GM12891 (cell line): ENCODE data around the gene CCR7.

Source experiments
- PAX5 ChIP-seq: IDR thresholded peaks from 2 replicates; pipeline ENCODE4 v1.6.1; 2011; ENCODE audit warnings: low read length, moderate library complexity, mild to moderate bottlenecking; ENCODE audit not compliant: insufficient read depth, severe bottlenecking
- POLR2A ChIP-seq: IDR thresholded peaks from 2 replicates; pipeline ENCODE4 v1.6.1; 2011; ENCODE audit warnings: low read depth, low read length, control low read depth
- POLR2AphosphoS5 ChIP-seq: IDR thresholded peaks from 2 replicates; pipeline ENCODE4 v1.6.1; 2011; ENCODE audit warnings: low read depth, low read length, control low read depth
- POU2F2 ChIP-seq: IDR thresholded peaks from 2 replicates; pipeline ENCODE4 v1.6.1; 2011; ENCODE audit warnings: low read depth, mild to moderate bottlenecking, control low read depth, low read length, moderate library complexity
- SPI1 ChIP-seq: IDR thresholded peaks from 2 replicates; pipeline ENCODE4 v1.6.1; 2011; ENCODE audit warnings: low read depth, low read length, control low read depth
- TAF1 ChIP-seq: IDR thresholded peaks from 2 replicates; pipeline ENCODE4 v1.6.1; 2011; ENCODE audit warnings: low read depth, low read length, control low read depth

GRCh38 chr17:40525294-40525693 is 40.0 kb downstream of the CCR7 start:
- TF ChIP-seq POLR2A (no peak), POLR2AphosphoS5 (no peak), SPI1 (no peak), TAF1 (no peak), PAX5 (no peak), POU2F2 (no peak)
